IPS-18c (cell line): ENCODE data around the gene RTN4R.

Experiments used
- H3K4me3 ChIP-seq: 2 replicates; pipeline ENCODE4 v1.7.0; 2013; ENCODE audit warnings: low read depth, mild to moderate bottlenecking, low read length, moderate library complexity; ENCODE audit not compliant: insufficient read depth
- H3K9me3 ChIP-seq: one replicate; pipeline ENCODE4 v1.6.1; 2013; ENCODE audit warnings: mild to moderate bottlenecking, low read length, moderate library complexity; ENCODE audit not compliant: control insufficient read depth, insufficient read depth

RTN4R gene

DNA sequence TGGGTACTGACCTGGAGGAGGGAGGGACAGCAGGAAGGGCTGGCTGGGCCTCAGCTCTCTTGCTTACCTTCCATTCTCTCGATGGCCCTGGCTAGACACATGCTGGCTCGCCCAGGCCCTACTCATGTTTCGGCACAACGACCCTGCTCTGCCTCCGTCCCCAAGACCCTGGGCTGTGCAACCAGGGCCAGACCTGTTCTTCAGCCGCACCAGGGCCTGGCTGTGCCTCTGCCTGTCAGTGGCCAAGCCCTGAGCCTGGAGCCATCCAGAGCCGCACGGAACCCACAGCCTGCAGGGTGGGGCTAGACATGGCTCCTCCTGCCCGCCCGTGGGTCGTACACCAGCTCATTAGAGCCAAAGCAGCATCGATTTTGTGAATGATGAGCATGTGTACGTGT is 47.5 kb downstream of the RTN4R start:
- H3K9me3 ChIP-seq, result no peaks in the 10 kb centered on the region
- no peak overlapping the region for H3K4me3 ChIP-seq

DNA sequence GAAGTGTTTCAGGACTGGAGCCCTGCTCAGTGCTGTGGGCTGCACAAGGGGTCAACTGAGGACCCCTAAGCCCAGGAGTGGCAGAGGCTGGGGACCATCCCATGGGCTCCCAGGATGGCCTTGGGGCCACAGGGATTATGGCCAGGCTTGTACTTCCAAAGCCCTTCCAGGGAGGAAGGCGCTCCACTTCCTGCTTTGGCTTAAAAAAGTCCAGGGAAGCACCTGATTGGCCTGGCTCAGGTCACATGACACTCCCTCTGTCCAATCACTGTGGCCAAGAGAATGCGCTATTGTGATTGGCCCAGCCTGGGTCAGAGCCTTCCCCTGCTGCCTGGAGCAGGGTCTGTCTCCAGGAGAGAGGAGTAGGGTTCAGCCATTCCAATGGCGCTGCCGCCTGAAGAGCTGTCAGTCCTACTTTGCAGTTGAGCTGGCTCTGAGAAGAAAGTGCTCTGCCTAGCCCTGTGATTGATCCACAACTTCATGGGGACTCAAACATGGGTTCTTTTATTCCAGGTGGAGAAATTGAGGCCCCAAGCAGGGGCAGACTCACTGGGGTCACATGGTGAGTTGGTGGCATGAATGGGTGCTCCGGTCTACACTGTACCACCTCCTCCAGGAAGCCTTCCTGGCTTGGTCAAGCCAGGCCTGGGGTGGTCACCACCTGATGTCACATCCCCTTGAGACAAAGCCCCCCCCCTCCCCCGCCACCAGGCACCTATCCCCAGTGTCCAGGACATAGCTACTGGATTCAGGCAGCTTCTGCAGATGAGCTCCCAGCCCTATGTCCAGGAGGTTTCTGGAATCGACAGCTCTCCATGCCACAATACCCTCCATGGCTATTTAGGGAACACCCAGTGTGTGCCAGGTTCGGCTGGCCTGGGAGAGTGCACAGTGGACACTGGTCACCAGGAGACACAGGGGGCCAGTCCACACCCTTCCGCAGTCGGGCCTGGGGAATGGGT is 48.2 kb downstream of the RTN4R start:
- H3K9me3 ChIP-seq, result no peaks in the 10 kb centered on the region
- H3K4me3 ChIP-seq, result no peak overlapping the region

DNA sequence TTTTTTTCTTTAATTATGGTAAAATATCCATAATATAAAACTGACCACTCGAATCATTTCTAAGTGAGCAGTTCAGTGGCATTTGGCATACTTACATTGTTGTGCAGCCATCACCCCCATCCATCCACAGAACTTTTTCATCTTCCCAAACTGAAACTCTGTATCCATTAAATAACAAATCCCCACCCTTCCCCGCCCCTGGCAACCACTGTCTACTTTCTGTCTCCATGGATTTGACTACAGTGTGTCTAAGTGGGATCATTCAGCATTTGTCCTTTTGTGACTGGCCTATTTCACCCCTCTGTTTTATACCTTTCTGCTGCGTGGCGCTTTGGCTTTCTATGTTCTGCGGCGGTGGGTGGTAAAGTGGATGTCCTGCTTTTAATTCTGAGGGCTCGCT is 49.1 kb downstream of the RTN4R start:
- Histone ChIP-seq H3K4me3 (no peak overlapping the region), H3K9me3 (no peaks in the 10 kb centered on the region)

DNA sequence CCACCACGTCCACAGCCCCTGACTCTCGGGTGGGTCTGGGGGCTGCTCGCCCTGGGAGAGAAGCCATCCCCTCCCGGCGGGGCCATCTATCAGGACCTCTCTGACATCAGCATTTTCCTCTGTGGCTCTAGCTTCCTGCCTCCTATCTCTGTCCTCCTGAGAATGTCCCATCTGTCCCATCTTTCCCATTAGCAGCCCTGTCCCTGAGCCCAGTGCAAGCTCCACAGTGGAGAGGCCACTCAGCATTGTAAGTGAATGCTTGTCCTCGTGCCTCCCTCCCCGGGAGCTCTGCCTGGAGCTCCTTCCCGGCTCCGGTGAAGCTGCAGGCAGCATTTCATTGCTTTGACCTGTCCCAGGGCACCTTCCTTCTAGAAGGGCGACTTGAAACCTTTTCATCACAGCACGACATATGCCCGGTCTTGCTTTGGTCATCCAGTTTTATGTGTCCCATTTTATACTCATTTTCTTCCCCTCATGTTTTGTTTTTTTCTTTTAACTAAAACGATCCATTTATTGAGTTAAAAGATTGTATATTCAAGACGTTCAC is 49.7 kb downstream of the RTN4R start:
- H3K9me3 ChIP-seq, result no peaks in the 10 kb centered on the region
- H3K4me3 ChIP-seq, result no peak overlapping the region

DNA sequence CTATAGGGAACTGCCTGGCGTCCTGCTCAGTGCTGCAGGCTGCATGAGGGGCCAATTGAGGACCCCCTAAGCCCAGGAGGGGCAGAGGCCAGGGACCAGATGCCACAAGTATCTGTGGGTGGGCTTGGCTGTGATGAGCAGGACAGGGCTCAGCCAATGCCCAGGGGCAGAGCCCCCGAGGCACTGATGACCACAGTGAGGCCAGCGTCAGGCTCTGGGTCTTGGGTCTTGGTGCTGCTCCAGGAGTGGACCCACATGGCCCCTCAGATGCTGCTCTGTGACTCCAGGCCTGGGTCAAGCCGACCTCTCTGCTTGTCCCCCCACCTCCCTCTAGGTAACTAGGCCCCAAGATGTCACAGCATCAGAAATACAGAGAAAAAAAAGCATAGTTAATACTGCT is 50.6 kb downstream of the RTN4R start:
- Histone ChIP-seq H3K9me3 (no peaks in the 10 kb centered on the region), H3K4me3 (no peak overlapping the region)

DNA sequence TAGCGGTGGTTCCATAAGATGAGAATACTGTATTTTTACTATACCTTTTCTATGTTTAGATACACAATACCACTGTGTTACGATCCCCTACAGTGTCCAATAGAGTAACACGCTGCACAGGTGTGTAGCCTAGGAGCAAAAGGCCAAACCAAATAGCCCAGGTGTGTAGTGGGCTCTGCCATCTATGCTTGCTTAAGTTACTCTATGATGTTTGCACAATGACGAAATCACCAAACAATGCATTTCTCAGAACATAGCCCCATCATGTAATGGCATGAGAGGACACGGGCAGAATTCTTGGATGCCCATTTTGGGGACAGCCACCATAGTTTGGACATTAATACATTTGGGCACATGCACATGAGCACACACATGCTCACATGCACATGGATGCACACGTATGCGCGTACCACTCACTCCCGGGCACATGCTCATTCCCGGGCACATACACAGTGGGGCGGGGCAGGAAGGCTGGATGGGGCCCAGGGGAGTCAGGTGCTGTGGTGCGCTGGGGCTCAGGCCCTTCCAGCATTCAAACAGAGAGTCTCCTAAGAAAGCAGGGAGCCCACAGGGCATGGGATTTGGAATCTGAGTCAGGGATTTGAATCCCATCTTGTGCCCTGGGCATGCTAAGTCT is 51.1 kb downstream of the RTN4R start:
- Histone ChIP-seq H3K4me3 (no peak overlapping the region), H3K9me3 (no peaks in the 10 kb centered on the region)

DNA sequence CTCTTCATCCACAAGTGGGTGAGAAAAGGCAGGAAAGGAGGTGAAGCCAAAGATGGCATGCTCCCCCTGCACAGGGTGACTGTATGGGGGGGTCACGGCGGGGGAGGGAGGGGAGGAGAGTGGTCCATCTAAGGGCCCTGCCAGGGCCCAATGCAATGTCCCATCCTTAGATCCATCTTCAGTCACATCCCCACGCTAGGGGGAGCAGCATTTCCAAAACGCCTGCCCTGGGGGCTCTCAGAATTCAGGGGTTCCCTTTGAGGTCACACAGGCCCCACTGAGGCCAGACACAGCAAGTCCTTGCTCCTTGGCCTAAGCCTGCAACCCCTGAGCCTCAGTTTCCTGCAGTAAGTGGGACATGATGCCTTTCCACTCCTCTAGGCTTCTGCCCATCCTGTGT is 52.4 kb downstream of the RTN4R start:
- H3K4me3 ChIP-seq, result no peak overlapping the region
- H3K9me3 ChIP-seq, result no peaks in the 10 kb centered on the region

DNA sequence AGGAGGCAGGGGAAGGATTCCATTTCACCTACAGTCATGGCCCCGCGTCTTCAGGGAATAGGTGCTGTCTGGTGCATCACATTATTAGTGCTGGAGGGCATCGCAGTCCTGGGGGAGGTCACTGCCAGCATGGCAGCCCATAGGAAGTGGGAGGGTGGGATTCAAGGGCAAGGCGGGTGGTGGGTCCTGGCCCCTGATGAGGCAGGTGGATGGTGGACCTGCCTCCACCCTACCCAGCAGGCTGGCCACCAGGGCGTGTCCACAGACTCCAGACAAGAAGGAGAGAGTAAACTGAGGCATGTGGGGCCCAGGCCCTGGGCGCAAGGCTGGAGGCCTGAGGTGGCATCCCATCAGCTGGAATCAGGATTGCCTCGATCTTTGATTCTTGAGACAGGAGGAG is 53.3 kb downstream of the RTN4R start:
- Histone ChIP-seq H3K4me3 (no peak overlapping the region), H3K9me3 (no peaks in the 10 kb centered on the region)

DNA sequence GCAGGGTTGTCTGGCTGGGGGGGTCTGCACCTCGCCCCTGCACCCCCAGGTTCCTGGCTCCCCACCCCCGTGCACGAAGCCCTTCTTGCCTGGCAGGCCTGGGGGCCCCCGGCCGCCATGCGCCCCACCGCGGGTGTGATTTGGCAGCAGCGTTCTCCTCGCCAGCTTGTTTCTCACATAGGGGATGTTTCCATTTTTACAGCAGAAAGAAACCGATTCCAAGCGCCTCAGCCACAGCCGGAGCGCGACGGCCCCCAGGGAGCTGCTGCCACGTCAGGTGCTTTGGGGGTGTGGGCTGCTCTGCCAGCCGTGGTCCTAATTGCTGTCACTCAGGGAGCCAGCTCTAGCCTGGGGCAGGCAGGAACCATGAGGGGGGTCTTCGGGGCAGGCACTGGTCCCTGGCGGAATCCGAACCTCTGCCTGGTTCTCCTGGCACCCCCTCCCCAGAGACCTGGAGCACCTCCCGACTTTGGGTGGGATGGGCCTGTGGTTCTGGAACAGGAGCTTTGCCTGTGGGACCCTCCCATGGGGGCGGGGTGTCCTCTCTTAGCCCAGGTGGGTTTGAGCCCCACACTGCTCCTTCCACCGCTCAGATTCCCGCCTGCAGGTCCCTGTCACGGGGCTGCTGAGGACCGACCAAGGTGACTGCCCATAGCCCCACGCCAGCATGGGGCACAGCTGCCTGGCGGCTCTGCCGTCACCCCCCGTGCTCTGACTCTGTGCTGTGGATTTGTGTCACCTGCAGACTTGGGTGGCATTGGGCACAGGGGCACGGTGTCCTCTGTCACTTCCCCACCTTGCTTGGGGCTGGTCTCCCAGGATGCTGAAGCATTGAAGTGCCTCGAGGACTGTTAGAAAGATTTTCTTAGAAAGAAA is 54.0 kb downstream of the RTN4R start:
- Histone ChIP-seq H3K9me3 (no peaks in the 10 kb centered on the region), H3K4me3 (no peak overlapping the region)

DNA sequence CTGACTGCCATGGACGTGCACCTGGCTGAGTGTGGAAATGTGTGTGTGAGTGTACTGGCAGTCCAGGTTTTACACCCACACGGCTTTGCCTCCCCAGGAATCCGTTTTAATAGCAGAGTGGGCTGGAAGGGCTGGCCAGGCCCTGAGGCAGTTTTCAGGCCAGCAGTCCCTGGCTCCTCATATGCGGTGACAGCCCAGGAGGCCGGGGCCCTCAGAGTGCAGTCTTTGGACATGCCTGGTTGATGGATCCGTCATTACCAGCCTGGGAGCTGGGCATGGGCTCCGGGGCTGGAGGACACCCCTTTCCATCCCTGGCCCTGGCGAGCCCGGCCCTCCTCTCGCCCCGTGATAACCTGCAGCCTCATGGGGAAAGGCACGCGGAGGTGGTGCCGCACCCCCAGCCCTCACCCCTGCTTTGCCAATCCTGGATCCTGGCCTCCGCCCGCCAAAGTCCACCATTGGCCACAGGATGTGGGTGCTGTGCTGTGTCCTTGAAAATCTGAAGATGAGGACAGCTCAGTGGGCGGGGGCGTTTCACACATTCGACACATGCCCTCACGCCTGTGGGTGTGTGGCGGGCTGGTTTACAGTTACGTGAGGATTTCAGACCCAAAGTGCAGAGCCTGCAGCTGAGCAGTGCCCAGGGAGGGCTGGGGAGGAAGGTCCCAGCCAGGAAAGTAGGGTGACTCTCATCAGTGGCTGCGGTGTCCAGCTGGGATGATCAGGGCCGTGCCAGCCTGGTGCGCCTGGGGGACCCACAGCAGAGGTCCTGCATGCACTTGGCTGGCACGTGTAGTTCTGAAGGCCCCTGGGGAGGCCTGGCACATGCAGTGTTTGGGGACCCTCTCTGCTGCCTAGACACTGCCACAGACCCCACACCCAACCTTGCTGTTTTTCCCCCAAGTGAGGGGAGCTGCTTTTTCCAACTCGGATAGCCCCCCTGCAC is 55.1 kb downstream of the RTN4R start:
- Histone ChIP-seq H3K4me3 (no peak overlapping the region), H3K9me3 (no peaks in the 10 kb centered on the region)

DNA sequence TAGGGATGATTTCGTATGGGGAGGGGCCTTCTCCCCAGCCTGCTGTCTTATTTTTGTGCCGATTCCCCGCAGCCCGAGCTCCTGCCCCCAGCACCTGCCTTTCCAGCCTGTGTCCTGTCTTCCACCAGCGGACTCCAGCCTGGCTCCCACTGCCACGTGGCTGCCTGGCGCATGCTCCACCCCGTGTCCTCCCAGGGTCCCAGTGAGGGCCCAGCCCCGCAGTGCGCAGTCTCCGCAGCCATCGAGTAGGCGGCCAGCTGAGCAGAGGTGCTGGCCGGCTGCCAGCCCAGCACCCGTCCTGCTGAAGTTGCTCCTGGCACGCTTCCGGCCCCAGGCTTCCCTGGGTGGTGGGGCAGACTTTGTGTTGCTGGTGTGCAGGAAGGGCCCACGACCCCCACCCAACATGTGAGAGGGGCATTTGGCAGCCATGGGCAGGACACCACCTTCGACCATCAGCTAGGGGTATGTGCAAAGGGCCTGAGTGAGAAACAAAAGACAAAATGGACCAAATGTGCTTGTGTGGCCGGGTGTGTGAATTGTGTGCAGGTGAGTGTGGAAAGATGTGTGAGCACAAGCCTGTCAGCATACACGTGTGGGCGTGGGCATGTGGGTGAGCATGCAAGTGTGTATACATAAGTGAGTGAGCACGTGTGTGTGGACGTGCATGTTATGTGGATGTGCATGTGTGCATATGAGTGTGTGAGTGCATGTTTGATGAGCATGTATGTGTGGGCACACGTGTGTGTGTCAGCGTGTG is 55.9 kb downstream of the RTN4R start:
- Histone ChIP-seq H3K9me3 (no peaks in the 10 kb centered on the region), H3K4me3 (no peak overlapping the region)

DNA sequence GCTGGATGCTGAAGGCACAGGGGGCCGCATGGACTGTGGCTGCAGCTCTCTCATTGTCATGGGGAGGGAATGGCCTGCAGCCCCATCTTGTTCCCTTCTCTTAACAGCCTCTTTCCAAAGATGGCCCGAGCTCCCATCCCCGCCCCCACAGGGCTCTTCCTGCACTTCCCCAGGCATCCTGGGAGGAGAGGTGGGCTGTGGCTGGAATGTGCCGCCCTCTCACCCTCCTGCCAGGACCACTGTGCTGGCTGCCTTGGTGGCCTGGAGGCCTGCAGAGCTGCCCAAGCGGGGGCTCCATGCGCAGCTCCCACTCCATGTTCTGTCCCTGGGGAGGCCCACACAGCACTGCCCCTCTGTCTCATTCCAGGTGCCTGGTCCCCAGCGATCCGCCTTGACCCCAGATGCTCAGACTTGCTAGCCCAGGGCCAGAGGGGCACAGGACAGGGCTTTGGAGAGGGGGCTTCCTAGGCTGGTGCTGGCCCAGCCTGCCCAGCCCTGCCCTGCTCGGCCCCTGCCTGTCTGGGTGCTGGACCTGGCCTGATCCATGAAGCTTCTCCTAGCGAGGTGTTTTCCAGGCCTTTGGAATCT is 56.6 kb downstream of the RTN4R start:
- H3K4me3 ChIP-seq, result no peak overlapping the region
- no peaks in the 10 kb centered on the region for H3K9me3 ChIP-seq

DNA sequence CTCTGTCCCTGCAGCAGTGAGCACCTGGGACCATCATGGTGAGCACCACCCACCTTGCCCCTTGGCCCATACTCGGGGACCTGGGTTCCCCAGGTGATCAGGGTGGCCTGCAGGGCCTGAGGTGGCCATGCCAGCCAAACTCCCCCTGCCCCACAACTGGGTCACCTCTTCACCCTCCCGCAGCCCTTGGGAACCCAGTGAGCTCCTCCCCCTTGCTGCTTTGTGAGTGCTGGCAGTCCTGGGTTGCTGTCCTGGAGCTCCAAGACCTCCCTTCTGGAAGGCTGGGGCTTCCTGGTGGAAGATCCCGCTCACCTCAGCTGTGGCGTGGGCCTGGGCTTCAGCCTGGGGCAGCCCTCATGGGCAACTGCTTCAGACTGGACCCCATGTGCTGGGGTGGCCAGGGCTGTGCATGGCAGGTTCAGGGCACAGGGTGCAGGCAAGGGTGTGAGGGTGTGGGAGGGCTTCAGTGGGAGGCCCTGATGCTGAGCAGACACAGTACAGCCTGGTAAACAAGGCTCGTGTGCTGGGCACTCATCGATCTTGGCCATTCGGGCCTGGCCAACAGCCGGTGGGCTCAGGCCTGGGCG is 57.6 kb downstream of the RTN4R start:
- Histone ChIP-seq H3K9me3 (no peaks in the 10 kb centered on the region), H3K4me3 (no peak overlapping the region)

DNA sequence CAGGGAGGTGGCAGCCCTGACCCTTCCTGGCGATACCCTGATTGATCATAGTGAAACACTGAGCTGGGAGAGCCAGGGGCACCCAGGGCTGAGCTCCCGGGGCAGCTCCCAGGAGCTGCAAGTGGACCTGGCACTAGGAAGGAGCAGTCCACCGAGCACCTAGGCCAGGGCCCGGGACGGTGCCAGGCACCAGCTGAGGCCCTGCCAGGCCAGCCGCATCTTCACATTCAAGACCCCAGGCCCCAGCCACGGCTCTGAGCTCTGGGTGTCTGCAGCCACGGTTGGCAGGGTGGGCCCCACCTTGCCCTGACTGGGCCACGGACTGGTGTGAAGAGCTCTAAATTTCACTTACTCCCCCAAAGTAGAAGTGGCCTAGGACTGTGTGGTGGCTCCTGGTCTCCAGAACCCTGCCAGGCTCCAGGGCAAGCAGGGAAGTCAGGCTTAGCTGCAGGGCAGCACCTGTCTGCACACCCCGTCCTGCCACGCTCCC is 58.3 kb downstream of the RTN4R start:
- no peak overlapping the region for H3K4me3 ChIP-seq
- no peaks in the 10 kb centered on the region for H3K9me3 ChIP-seq

DNA sequence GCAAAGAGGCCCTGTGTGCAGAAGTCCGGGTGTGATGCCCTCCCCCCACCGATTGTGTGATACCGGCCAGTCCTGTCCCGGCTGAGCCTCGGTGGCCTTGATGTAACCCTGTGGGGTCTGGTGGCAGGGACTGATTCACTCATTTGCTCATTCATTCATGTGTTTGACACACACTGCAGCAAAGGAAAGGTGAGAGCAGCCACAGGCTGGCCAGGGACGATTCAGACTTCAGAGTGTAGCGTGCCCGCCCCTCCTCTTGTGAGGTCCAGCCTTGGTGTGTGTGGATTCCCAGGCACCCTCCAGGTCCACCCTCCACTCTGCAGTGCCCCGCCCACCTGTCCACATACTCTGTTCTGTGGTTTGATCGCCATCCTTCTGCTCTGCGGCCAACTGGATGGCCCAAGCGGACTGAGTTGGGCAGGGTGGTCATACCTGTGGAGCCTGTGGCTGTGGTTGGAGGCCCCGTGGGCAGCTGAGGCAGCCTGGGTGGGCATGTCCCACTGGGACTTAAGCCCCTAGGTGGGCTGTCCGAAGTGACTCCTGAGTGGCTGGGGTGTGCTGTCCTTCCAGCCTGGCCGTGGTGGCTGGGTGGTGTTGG is 59.3 kb downstream of the RTN4R start:
- Histone ChIP-seq H3K9me3 (no peaks in the 10 kb centered on the region), H3K4me3 (no peak overlapping the region)
